Mesothelial cell of epicardium (in vitro differentiated cells): ENCODE results near the gene LACTB. TPM values are rescaled to one million over a fixed set of nuclear protein-coding genes. Genes with fewer than 3 reads are reported as not detected.

Experiments
- DNase-seq, 2 experiments: peaks; one replicate each; pipeline ENCODE4 v3.0.0; 2021; ENCODE audit warnings: low spot score in 2 of 2; ENCODE audit not compliant: unreplicated experiment in 2 of 2
- H3K27ac Mint-ChIP-seq: 2 replicates; pipeline ENCODE4 v1.8.0; 2021; ENCODE audit warnings: mixed read lengths
- H3K27me3 Mint-ChIP-seq: 2 replicates; pipeline ENCODE4 v1.8.0; 2021; ENCODE audit warnings: low read depth, mixed read lengths
- H3K36me3 Mint-ChIP-seq: 2 replicates; pipeline ENCODE4 v1.8.0; 2021; ENCODE audit warnings: mixed read lengths
- H3K4me1 Mint-ChIP-seq: 2 replicates; pipeline ENCODE4 v1.8.0; 2021; ENCODE audit warnings: mixed read lengths
- H3K4me3 Mint-ChIP-seq: 2 replicates; pipeline ENCODE4 v1.8.0; 2021; ENCODE audit warnings: mild to moderate bottlenecking, moderate library complexity, mixed read lengths
- H3K9me3 Mint-ChIP-seq: 2 replicates; pipeline ENCODE4 v1.8.0; 2021; ENCODE audit warnings: mixed read lengths
- CTCF ChIP-seq: fragments of 200-600 bp; sonication (generic); IDR thresholded peaks from one replicate; pipeline ENCODE4 v1.5.0; 2021; ENCODE audit warnings: antibody characterized with exemption; ENCODE audit not compliant: unreplicated experiment
- total RNA-seq: library from RNA; stranded (reverse); gene quantifications from 3 replicates; pipeline ENCODE4 v1.2.1, GENCODE V29; 2021

LACTB gene
- total RNA-seq, 1 donor from 2014 or later = 8.2 TPM

DNA sequence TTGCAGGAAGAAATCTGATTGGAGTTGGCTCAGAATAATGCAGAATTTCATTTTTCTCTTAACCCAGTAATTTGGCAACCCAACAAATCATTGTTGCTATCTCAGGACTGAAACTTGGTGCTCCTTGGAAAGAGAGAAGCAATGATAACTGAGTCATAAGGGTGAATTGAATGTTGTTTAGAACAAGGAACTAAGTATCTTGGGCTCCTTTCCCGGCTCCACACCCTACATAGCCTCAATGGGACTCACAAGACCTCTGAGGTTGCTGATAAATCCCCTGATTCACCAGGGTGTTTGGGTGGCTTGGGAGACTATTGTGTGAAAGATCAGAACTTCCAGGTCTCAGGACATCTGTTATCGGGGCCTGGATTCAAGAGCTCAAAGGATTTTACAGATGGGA, 60.0 kb downstream of the LACTB start:
- peaks cover 6% of the 10 kb centered on the region for H3K4me1 Mint-ChIP-seq
- H3K9me3 Mint-ChIP-seq = no peaks in the 10 kb centered on the region
- H3K4me3 Mint-ChIP-seq = no peak overlapping the region
- TF ChIP-seq CTCF = no peak
- no peaks in the 10 kb centered on the region for H3K27me3 Mint-ChIP-seq
- no peak overlapping the region for H3K27ac Mint-ChIP-seq
- DNase-seq = no peak
- H3K36me3 Mint-ChIP-seq = no peaks in the 10 kb centered on the region

DNA sequence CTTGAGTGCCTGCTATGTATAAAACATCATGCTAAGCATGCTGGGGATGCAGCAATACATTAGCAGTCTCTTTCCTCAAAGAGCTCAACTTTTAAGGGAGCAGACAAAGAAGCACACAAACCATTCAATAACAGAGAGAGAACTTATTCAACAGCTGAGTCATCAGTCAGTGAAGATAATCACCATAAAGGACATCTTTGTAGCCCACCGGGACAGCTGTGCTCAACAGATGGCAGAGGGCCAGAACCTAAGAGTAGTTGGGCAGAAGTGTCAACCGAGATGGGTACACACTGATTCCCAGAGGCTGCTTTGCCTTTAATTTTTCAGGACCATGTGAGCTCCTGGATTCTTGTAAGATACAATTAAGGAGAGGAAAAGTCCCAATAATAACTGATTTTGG, 63.5 kb downstream of the LACTB start:
- TF ChIP-seq CTCF = no peak
- peaks cover 11% of the 10 kb centered on the region for H3K4me1 Mint-ChIP-seq
- DNase-seq = no peak
- H3K9me3 Mint-ChIP-seq = no peaks in the 10 kb centered on the region
- H3K36me3 Mint-ChIP-seq = no peaks in the 10 kb centered on the region
- no peak overlapping the region for H3K4me3 Mint-ChIP-seq
- no peaks in the 10 kb centered on the region for H3K27me3 Mint-ChIP-seq
- no peak overlapping the region for H3K27ac Mint-ChIP-seq

GRCh38 chr15:63186065-63186464, 64.4 kb downstream of the LACTB start:
- no peaks in the 10 kb centered on the region for H3K27me3 Mint-ChIP-seq
- TF ChIP-seq CTCF = no peak
- no peaks in the 10 kb centered on the region for H3K36me3 Mint-ChIP-seq
- H3K9me3 Mint-ChIP-seq = no peaks in the 10 kb centered on the region
- H3K27ac Mint-ChIP-seq = no peak overlapping the region
- DNase-seq = no peak
- no peak overlapping the region for H3K4me3 Mint-ChIP-seq
- peaks cover 18% of the 10 kb centered on the region for H3K4me1 Mint-ChIP-seq

DNA sequence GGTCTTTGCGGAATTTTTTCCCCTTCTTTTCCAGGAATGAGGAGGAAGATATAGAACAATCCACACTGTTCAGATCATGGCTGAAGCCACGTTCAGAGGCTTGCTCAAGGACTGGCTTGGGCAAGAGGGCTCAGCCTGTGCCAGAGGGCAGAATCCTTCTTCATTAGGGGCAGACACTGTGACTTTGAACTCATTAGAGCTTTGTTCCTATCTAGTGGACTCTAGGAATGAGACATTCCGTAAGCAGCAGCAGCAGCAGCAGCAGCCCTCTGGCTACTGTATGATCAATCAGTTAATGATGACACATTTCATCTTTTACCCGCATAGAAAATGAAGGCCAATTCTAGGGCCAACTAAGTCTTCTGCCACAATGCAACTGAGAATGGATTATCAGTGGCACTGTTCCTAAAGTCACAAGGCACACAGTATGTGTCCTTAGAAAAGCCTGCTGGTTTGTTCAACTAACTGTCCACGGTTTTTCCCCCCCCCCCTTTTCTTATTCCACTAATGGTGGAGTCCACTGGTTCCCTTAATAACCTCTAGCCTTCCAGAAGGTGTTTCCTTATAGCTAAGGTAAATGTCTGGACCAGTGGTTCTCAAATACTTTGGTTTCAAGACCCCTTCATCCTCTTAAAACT, 66.0 kb downstream of the LACTB start:
- no peak for DNase-seq
- H3K27ac Mint-ChIP-seq = no peak overlapping the region

GRCh38 chr15:63188247-63188925, 66.7 kb downstream of the LACTB start:
- peak overlapping the region; percentile 93 for H3K4me3 Mint-ChIP-seq
- DNase-seq = no peak
- peaks cover 22% of the 10 kb centered on the region for H3K4me1 Mint-ChIP-seq
- no peak for TF ChIP-seq CTCF
- peak overlapping the region; percentile 97 for H3K27ac Mint-ChIP-seq
- no peaks in the 10 kb centered on the region for H3K36me3 Mint-ChIP-seq
- H3K27me3 Mint-ChIP-seq = no peaks in the 10 kb centered on the region
- H3K9me3 Mint-ChIP-seq = no peaks in the 10 kb centered on the region

More for the DNA sequence above, 66.0 kb downstream of the LACTB start:
- Mint-ChIP-seq H3K4me1 (peaks cover 22% of the 10 kb centered on the region), H3K4me3 (no peak overlapping the region), H3K36me3 (no peaks in the 10 kb centered on the region), H3K27me3 (no peaks in the 10 kb centered on the region), H3K9me3 (no peaks in the 10 kb centered on the region)
- TF ChIP-seq CTCF = no peak
